OCI-LY7 (cell line): ENCODE data around the gene CDKAL1. TPM values are rescaled to one million over a fixed set of nuclear protein-coding genes. Genes with fewer than 3 reads are reported as not detected.

Experiments used
- BruUV-seq: library from RNA; stranded (reverse); fragments of 400-500 nt; replicated peaks from 2 replicates; lab custom pipeline; 2021; lab: Mats Ljungman, UMichigan
- CTCF ChIA-PET: fragments of 300-600 bp; sonication (Branson Sonifier 250); formaldehyde crosslinking; loops from one replicate; lab custom pipeline; 2022; ENCODE audit warnings: antibody characterized with exemption; ENCODE audit not compliant: unreplicated experiment; lab: Charles Lee
- POLR2A ChIA-PET: fragments of 300-600 bp; sonication (Branson Sonifier 250); formaldehyde crosslinking; loops from one replicate; lab custom pipeline; 2022; ENCODE audit warnings: antibody characterized with exemption; lab: Charles Lee
- DNase-seq: peaks from one replicate; pipeline ENCODE4 v3.0.0-alpha.2; 2015; ENCODE audit warnings: low spot score
- H2AFZ ChIP-seq: fragments of 200-600 bp; sonication (generic), shearing (Covaris generic); 2 replicates; pipeline ENCODE4 v1.6.1; 2014; ENCODE audit warnings: mild to moderate bottlenecking, antibody characterized with exemption, low read length, moderate library complexity
- H3K27ac ChIP-seq: fragments of 200-600 bp; sonication (generic); 2 replicates; pipeline ENCODE4 v1.5.1; 2014; ENCODE audit warnings: mixed run types, low read depth, mild to moderate bottlenecking, moderate library complexity, low read length, inconsistent platforms; ENCODE audit not compliant: poor library complexity, severe bottlenecking
- H3K36me3 ChIP-seq: fragments of 200-600 bp; sonication (generic); 2 replicates; pipeline ENCODE4 v1.6.1; 2014; ENCODE audit warnings: mild to moderate bottlenecking, antibody characterized with exemption, low read length, moderate library complexity, mixed read lengths; ENCODE audit not compliant: insufficient read depth
- H3K4me1 ChIP-seq: fragments of 200-600 bp; sonication (generic); 2 replicates; pipeline ENCODE4 v1.5.1; 2014; ENCODE audit warnings: mild to moderate bottlenecking, low read length; ENCODE audit not compliant: insufficient read depth, poor library complexity, severe bottlenecking
- H3K4me2 ChIP-seq: fragments of 200-600 bp; sonication (generic); 2 replicates; pipeline ENCODE4 v1.6.1; 2014; ENCODE audit warnings: mild to moderate bottlenecking, low read length
- H3K4me3 ChIP-seq: fragments of 200-600 bp; sonication (generic); 2 replicates; pipeline ENCODE4 v1.5.1; 2014; ENCODE audit warnings: mild to moderate bottlenecking, low read depth, low read length; ENCODE audit not compliant: poor library complexity, severe bottlenecking
- H3K79me2 ChIP-seq: fragments of 200-600 bp; sonication (generic); 2 replicates; pipeline ENCODE4 v1.6.1; 2016; ENCODE audit warnings: low read depth, mild to moderate bottlenecking, low read length, moderate library complexity, mixed read lengths; ENCODE audit not compliant: insufficient read depth
- H3K9me2 ChIP-seq: fragments of 200-600 bp; sonication (generic); 2 replicates; pipeline ENCODE4 v1.6.1; 2016; ENCODE audit warnings: mild to moderate bottlenecking, low read length, mixed read lengths; ENCODE audit not compliant: insufficient read depth
- H3K9me3 ChIP-seq: fragments of 200-600 bp; sonication (generic); 2 replicates; pipeline ENCODE4 v1.6.1; 2014; ENCODE audit warnings: mild to moderate bottlenecking, mixed run types, low read length, mixed read lengths
- H4K20me1 ChIP-seq: fragments of 200-600 bp; sonication (generic); 2 replicates; pipeline ENCODE4 v1.6.1; 2014; ENCODE audit warnings: mild to moderate bottlenecking, antibody characterized with exemption, low read length, moderate library complexity, mixed read lengths; ENCODE audit not compliant: insufficient read depth
- EZH2phosphoT487 ChIP-seq: fragments of 200-600 bp; sonication (generic); IDR thresholded peaks from 2 replicates; pipeline ENCODE4 v1.6.1; 2018; ENCODE audit warnings: low read depth, borderline replicate concordance, mild to moderate bottlenecking, mixed run types, antibody characterized with exemption, low read length, moderate library complexity, mixed read lengths
- intact Hi-C: fragments of 100-400 bp; cut with micrococcal nuclease; formaldehyde crosslinking; loops from one replicate; pipeline ENCODE4 v1.10.0; 2022; ENCODE audit not compliant: unreplicated experiment
- total RNA-seq, 2 experiments: library from RNA; depleted of rRNA in 1 of 2; stranded (reverse); fragments of >200 nt in 1 of 2; shearing (Covaris generic) in 1 of 2; gene quantifications; 2 replicates each; pipeline ENCODE4 v1.2.3, GENCODE V29; 2014 to 2022
- TF ChIP-seq, protein P1 (sequence below): fragments of 200-600 bp; sonication (generic); conservative IDR thresholded peaks from 2 replicates; pipeline ENCODE4 v1.5.1; 2014; ENCODE audit warnings: mild to moderate bottlenecking, antibody characterized with exemption, low read length, moderate library complexity, mixed read lengths

Gene CDKAL1
- total RNA-seq, 2 experiments from 2014 or later = 19.9 to 21.1 TPM

DNA sequence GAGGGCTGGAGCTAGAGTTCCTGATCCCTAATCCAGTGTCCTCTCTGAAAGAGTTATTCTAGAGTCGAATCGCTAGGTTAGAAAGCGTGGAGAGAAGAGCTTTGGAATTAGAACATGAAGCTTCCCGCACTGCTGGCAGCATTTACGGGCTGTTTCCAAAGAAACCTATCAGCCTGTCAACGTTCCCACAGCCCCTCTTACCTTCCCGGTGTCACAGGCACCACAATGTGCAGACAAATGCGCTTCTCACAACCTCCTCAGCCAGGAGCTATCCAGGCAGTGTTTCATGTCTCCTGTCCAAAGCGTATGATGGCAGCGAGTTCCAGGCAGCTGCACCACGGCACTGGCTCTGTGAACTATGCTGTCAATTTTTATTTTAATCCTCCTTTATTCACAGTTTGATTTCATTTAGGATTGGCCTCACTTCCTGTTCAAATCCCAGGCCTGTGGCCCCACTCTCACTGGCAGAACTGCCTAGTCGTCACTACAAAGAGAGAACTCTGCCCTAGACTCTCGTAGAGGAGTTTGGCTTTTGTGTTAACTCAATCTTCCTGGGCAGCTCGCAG lies 736.5 kb downstream of the CDKAL1 start:
- H3K9me2 ChIP-seq = no peaks in the 10 kb centered on the region
- intact Hi-C loops = no loop called here
- ChIA-PET POLR2A (interaction anchor here (0.7 to 1.5 kb wide), 2 partner anchors 13 to 197 kb away, joined by 3 to 6 read pairs; no protein-coding TSS in a partner anchor), CTCF (no interaction called here)
- no peak overlapping the region for H2AFZ ChIP-seq
- no peaks in the 10 kb centered on the region for H4K20me1 ChIP-seq
- no peak overlapping the region for H3K4me2 ChIP-seq
- no peak for TF ChIP-seq EZH2phosphoT487
- TF ChIP-seq, protein P1, sequence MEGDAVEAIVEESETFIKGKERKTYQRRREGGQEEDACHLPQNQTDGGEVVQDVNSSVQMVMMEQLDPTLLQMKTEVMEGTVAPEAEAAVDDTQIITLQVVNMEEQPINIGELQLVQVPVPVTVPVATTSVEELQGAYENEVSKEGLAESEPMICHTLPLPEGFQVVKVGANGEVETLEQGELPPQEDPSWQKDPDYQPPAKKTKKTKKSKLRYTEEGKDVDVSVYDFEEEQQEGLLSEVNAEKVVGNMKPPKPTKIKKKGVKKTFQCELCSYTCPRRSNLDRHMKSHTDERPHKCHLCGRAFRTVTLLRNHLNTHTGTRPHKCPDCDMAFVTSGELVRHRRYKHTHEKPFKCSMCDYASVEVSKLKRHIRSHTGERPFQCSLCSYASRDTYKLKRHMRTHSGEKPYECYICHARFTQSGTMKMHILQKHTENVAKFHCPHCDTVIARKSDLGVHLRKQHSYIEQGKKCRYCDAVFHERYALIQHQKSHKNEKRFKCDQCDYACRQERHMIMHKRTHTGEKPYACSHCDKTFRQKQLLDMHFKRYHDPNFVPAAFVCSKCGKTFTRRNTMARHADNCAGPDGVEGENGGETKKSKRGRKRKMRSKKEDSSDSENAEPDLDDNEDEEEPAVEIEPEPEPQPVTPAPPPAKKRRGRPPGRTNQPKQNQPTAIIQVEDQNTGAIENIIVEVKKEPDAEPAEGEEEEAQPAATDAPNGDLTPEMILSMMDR = no peak
- DNase-seq = no peak
- H3K79me2 ChIP-seq = no peaks in the 10 kb centered on the region
- H3K27ac ChIP-seq = no peak overlapping the region
- H3K4me1 ChIP-seq = no peaks in the 10 kb centered on the region
- H3K9me3 ChIP-seq = no peaks in the 10 kb centered on the region
- no peaks in the 10 kb centered on the region for H3K36me3 ChIP-seq
- no TSS peak for BruUV-seq
- H3K4me3 ChIP-seq = no peak overlapping the region

DNA sequence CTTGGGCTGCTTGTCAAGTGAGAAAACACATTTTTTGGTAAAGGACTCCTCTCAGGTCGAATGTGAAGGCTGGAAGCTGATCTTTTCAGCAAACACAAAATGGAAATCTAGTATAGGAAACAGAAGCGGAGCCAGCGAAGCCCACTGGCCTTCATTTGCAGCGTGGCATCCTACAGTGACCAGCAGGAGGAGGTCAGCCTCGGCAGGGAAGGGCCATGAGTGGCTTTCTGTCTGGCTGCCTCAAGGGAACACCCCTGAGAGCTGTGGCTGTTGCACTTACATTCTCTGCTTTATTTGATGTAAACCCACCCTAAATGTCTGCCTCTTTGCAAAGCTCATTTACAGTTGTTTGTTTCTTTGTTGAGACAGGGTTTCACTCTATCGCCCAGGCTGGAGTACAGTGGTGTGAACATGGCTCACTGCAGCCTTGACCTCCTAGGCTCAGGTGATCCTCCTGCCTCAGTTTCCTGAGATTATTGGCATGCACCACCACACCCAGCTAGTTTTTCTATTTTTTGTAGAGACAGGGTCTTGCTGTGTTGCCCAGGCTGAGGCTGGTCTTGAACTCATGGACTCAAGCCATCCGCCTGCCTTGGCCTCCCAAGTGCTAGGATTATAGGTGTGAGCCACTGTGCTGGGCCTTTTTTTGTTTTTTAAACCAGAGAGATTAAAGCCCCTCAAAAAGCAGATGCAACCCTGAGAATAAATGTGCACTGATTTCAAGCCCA lies 737.3 kb downstream of the CDKAL1 start:
- CTCF ChIA-PET = no interaction called here

More for the DNA sequence above, 737.3 kb downstream of the CDKAL1 start:
- no peak overlapping the region for H3K27ac ChIP-seq
- no peaks in the 10 kb centered on the region for H3K79me2 ChIP-seq
- DNase-seq = no peak
- no peaks in the 10 kb centered on the region for H3K9me2 ChIP-seq
- no peak overlapping the region for H3K4me3 ChIP-seq
- intact Hi-C loops = no loop called here
- H3K4me1 ChIP-seq = no peaks in the 10 kb centered on the region
- no peaks in the 10 kb centered on the region for H3K9me3 ChIP-seq
- BruUV-seq = no TSS peak
- H3K4me2 ChIP-seq = no peak overlapping the region
- TF ChIP-seq, protein P1 = no peak
- no peak for TF ChIP-seq EZH2phosphoT487
- no peaks in the 10 kb centered on the region for H4K20me1 ChIP-seq
- no peaks in the 10 kb centered on the region for H3K36me3 ChIP-seq
- no peak overlapping the region for H2AFZ ChIP-seq
- POLR2A ChIA-PET = interaction anchor here (1.5 kb wide), 1 partner anchor 13 kb away, joined by 6 read pairs; no protein-coding TSS in a partner anchor
